GF-D8 (cell line): ENCODE measurements around the gene SLC17A1.

Source experiments
- DNase-seq: peaks from one replicate; lab custom pipeline; 2025; lab: John Stamatoyannopoulos, UW

SLC17A1 gene

GRCh38 chr6:25832307-25832662 is 433 bp upstream of the SLC17A1 start:
- DNase-seq = no peak

GRCh38 chr6:25830458-25830857 is 1.4 kb downstream of the SLC17A1 start:
- DNase-seq = no peak

DNA sequence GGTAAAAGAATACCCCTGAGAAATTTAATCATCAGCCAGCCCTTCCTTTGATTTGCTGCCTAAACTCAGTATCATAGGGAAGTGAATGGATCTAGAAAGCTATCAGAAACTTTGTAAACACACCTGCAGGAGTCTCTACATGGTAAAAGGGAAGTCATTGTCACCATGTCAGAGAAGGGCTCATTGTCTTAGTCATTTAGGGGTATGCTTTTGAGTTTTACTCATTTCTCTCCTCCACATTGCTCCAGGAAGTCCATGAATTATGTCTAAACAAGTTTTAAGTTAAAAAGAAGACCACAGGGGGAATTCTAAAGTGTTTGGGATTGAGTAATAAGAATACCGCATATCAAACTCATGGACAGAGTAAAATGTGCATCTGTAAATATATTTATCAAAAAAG is 2.5 kb downstream of the SLC17A1 start:
- DNase-seq = no peak

DNA sequence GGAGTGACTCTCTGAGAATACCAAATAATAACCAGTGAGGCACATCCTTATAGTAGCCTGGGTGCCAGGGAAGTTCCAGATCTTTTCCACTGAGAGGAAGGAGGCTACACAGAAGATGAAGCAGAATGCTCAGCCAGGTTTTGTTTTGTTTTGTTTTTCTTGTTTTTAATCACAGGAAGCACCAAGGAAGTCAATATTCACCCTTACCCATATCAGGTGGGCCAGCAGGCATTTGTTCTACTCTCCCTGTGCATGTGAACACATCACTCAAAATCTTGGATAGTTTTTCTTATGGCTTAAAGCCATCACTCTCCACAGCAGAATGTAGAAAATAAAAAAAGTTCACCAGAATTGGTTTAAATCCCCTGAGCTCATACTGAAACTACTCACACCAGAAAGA is 10.5 kb downstream of the SLC17A1 start:
- no peak for DNase-seq

DNA sequence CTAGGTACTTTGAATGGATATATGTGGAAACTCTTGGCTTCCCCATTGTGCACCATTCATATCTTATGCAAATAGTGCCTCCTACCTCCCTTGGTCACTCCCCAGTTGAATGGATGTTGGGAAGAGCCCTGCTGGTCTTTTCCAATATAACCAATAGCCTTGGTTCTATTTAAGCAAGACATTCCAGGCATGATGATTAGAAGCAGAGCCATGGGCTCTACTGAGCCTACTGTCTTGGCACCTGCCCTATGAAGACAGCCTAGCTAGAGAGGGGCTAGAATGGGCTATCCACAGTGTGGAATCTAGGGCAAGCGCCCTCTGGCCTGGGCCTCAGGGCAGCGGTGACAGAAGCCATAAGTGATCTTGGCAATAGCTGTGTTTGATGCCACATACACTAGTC is 15.6 kb downstream of the SLC17A1 start:
- DNase-seq = no peak

DNA sequence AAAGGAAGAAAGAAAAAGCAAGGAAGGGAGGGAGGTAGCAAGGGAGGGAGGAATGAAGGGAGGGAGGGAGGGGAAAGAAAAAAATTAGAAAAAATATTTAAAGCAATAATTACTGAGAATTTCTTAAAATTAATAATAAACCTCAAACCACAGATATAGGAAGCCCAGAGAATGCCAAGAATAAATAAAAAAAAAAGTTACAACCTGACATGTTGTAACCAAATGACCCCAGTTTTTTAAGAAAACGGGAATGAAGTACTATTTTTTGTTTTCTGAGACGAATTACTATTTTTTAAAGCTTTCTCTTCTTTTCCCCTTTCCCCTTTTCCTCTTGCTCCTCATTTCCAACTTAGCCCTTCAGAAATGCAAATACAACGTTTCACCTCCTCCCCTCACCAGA is 16.7 kb downstream of the SLC17A1 start:
- DNase-seq = no peak

- DNase-seq = no peak
Measured at GRCh38 chr6:25804804-25805203, 27.0 kb downstream of the SLC17A1 start.

DNA sequence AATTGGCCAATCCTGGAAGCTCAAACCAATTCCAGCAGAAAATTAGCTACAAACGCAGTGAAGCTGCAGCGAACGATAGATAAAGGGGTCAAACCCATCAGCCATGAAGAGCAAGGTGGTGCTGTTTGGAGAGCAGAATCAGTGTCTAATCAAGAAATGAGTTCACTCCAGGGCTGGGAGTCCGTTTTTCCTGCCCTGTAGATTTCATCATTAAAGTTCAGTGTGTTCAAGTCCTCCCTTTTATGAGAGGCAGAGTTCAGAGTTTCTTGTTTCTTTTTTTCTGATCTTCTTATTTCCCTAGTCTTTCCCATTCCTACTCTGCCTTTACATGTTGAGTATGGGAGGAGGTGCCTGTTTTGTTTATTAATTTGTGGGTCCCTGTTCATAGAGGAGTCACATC is 30.4 kb downstream of the SLC17A1 start:
- no peak for DNase-seq

DNA sequence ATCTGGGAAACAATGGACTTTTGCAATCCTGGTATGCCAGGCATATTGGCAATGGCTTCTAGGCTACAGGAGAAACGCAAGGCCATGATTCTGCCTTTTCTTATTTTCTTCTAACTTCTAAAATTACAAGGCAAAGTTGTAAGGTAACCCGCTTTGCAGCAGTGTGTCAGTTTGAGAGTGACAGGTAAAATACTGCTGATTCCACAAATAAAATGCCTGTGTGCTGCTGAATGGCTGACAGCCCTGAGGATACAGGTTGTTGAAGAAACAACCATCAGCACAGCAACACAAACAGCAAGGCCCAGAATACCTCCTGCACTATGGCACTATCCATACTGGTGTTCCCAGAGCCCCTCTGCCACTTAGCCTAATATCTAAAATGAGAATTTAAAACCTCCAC is 37.1 kb downstream of the SLC17A1 start:
- DNase-seq = no peak

DNA sequence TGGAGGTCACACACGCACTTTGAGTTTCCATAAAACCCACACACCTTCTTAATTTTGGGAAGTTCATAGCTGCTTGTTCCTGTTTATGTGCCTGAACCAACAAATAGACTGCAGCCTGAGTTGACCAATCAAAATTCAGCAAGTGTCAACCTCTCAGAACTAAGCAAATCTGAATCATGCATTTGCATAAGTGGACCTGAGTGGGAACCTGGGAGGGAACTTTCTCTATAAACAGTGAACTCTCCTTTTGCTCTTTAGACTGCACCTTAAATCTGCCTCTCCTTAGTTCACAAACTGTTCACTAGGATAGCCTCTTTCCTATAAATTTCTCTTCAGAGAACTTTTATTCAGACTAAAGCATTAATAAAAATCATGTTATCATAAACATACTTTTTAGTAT is 37.9 kb downstream of the SLC17A1 start:
- no peak for DNase-seq

- DNase-seq = no peak
Measured at GRCh38 chr6:25792016-25792415, 39.8 kb downstream of the SLC17A1 start.

- no peak for DNase-seq
Measured at GRCh38 chr6:25789475-25789874, 42.4 kb downstream of the SLC17A1 start.

DNA sequence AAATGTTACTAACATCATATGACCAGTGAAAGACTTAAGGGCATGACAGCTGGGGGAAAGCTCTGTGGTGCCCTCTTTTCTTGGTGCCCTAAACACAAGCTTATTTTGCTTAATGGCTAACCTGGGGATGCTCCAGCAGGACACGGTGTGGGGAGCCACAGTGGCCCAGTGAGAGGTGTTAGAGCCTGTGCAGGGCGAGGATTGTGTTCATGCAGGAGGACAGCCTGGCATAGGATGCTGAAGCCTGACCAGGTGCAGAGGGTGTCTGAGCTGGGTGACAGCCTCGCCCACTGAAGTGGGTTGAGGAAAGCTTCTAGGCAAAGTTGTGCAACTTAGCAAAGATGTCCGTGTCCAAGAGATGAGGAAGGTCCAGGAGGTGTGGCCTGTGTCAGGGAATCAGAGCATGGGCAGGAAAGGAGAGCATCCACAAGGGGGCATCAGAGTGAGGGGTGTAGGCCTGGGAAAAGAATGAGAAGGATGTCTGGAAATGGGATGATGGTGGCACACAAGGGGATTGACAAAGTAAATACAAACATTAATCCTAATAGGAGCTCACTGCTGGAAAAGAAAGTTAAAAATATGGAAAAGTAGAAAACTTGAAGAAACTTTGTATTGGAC is 43.4 kb downstream of the SLC17A1 start:
- no peak for DNase-seq

- no peak for DNase-seq
Measured at GRCh38 chr6:25787428-25787827, 44.4 kb downstream of the SLC17A1 start.

- DNase-seq = no peak
Measured at GRCh38 chr6:25781134-25781533, 50.7 kb downstream of the SLC17A1 start.

DNA sequence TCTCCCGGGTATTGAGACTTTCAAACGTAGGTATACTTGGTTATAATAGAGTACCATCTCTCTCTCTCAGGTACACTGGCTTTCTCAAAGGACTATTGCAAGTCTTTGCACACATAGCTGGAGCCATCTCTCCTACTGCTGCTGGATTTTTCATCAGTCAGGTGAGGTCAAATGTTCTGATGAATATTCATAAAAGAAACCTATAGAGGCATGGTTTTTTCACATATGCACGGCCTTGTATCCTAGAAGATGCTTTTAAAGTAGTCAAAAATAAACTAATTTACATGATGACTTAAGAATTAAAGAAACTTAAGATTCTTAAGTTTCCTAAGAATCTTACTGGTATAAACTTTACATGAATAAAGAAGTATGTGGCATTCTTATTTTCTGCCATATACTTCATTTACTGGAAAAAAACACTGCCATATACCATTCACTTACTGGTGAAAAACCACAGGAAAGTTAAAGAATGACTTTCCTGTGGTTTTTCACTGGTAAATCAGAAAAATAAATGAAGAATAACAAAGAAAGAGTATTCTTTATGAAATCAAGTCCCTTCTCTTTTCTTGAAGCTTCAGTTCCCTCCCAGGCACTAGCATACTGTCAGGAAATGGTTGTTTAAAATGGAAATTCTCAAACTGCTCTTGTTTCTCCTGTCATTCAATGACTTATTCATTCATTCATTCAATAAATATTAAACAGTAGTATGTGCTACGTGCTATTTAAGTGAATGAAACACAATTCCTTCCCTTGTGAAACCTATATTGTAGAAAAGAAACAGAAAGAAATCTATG is 53.8 kb downstream of the SLC17A1 start:
- DNase-seq = no peak

- no peak for DNase-seq
Measured at GRCh38 chr6:25777031-25777430, 54.8 kb downstream of the SLC17A1 start.

GRCh38 chr6:25774120-25774715 is 57.6 kb downstream of the SLC17A1 start:
- DNase-seq = no peak

GRCh38 chr6:25769983-25770382 is 61.9 kb downstream of the SLC17A1 start:
- DNase-seq = no peak

- DNase-seq = no peak
Measured at GRCh38 chr6:25768566-25768965, 63.3 kb downstream of the SLC17A1 start.

GRCh38 chr6:25764611-25765010 is 67.2 kb downstream of the SLC17A1 start:
- DNase-seq = no peak

- no peak for DNase-seq
Measured at GRCh38 chr6:25757936-25758642, 73.8 kb downstream of the SLC17A1 start.
